GM23338 (cell line): ENCODE measurements around the gene FBXO8. TPM values are rescaled to one million over a fixed set of nuclear protein-coding genes. Genes with fewer than 3 reads are reported as not detected.

Experiments
- ATAC-seq: fragments of 200-7000 bp; cut with Tn5 transposase; 3 replicates; pipeline ENCODE4 v1.9.1; 2020
- DNase-seq: peaks from one replicate; pipeline ENCODE4 v3.0.0-alpha.2; 2015; ENCODE audit warnings: low spot score
- H2AFZ ChIP-seq: fragments of 200-600 bp; sonication (generic); 2 replicates; pipeline ENCODE4 v1.8.0; 2016; ENCODE audit warnings: antibody characterized with exemption, mild to moderate bottlenecking, moderate library complexity
- H3F3A ChIP-seq: fragments of 200-600 bp; sonication (generic); replicated peaks from 2 replicates; pipeline ENCODE4 v1.8.0; 2017; ENCODE audit warnings: antibody characterized with exemption, mixed run types, low read depth
- H3K27ac ChIP-seq: fragments of 200-600 bp; sonication (generic); 2 replicates; pipeline ENCODE4 v1.6.1; 2016; ENCODE audit warnings: low read depth
- H3K27me3 ChIP-seq: fragments of 200-600 bp; sonication (generic); 2 replicates; pipeline ENCODE4 v1.8.0; 2016; ENCODE audit warnings: mild to moderate bottlenecking, mixed run types, moderate library complexity; ENCODE audit not compliant: insufficient read depth
- H3K36me3 ChIP-seq: fragments of 200-600 bp; sonication (generic); 2 replicates; pipeline ENCODE4 v1.8.0; 2016; ENCODE audit warnings: mild to moderate bottlenecking; ENCODE audit not compliant: insufficient read depth
- H3K4me1 ChIP-seq: fragments of 200-600 bp; sonication (generic); 2 replicates; pipeline ENCODE4 v1.8.0; 2016; ENCODE audit warnings: mild to moderate bottlenecking, moderate library complexity; ENCODE audit not compliant: insufficient read depth
- H3K4me2 ChIP-seq: fragments of 200-600 bp; sonication (generic); 2 replicates; pipeline ENCODE4 v1.7.1; 2017; ENCODE audit warnings: mixed run types
- H3K4me3 ChIP-seq: fragments of 200-600 bp; sonication (generic); 2 replicates; pipeline ENCODE4 v1.6.1; 2016; ENCODE audit warnings: mixed run types
- H3K79me2 ChIP-seq: fragments of 200-600 bp; sonication (generic); replicated peaks from 2 replicates; pipeline ENCODE4 v1.8.0; 2017; ENCODE audit warnings: mild to moderate bottlenecking; ENCODE audit not compliant: insufficient read depth
- H3K9me2 ChIP-seq: fragments of 200-600 bp; sonication (generic); 2 replicates; pipeline ENCODE4 v1.8.0; 2017; ENCODE audit not compliant: insufficient read depth
- H4K20me1 ChIP-seq: fragments of 200-600 bp; sonication (generic); replicated peaks from 2 replicates; pipeline ENCODE4 v1.8.0; 2017; ENCODE audit warnings: mild to moderate bottlenecking; ENCODE audit not compliant: insufficient read depth
- H3K27ac Mint-ChIP-seq: 2 replicates; pipeline ENCODE4 v1.8.0; 2020; ENCODE audit warnings: inconsistent platforms, mild to moderate bottlenecking, moderate library complexity, mixed read lengths
- H3K27me3 Mint-ChIP-seq: 3 replicates; pipeline ENCODE4 v1.8.0; 2022; ENCODE audit warnings: low read depth, mild to moderate bottlenecking, moderate library complexity, mixed read lengths, inconsistent platforms; ENCODE audit not compliant: insufficient read depth, poor library complexity
- H3K36me3 Mint-ChIP-seq: 3 replicates; pipeline ENCODE4 v1.8.0; 2021; ENCODE audit warnings: low read depth, mild to moderate bottlenecking, inconsistent platforms, moderate library complexity, mixed read lengths
- H3K4me1 Mint-ChIP-seq: 3 replicates; pipeline ENCODE4 v1.8.0; 2020; ENCODE audit warnings: mild to moderate bottlenecking, inconsistent platforms, mixed read lengths
- H3K4me3 Mint-ChIP-seq: 3 replicates; pipeline ENCODE4 v1.8.0; 2021; ENCODE audit warnings: moderate library complexity, mild to moderate bottlenecking, inconsistent platforms, mixed read lengths
- H3K9me3 Mint-ChIP-seq: 3 replicates; pipeline ENCODE4 v1.8.0; 2020; ENCODE audit warnings: moderate library complexity, mild to moderate bottlenecking, inconsistent platforms, mixed read lengths
- CREB1 ChIP-seq: fragments of 250-450 bp; sonication (Bioruptor Pico); IDR thresholded peaks from 2 replicates; pipeline ENCODE4 v1.5.0; 2020; ENCODE audit warnings: low read depth, mild to moderate bottlenecking, moderate library complexity
- EZH2 ChIP-seq: fragments of 200-600 bp; sonication (generic); IDR thresholded peaks from one replicate; pipeline ENCODE4 v1.8.0; 2017; ENCODE audit warnings: antibody characterized with exemption, mild to moderate bottlenecking, low read depth; ENCODE audit not compliant: unreplicated experiment
- EZH2phosphoT487 ChIP-seq: fragments of 200-600 bp; sonication (generic); IDR thresholded peaks from one replicate; pipeline ENCODE4 v1.8.1; 2018; ENCODE audit warnings: antibody characterized with exemption; ENCODE audit not compliant: unreplicated experiment
- NANOG ChIP-seq: IDR thresholded peaks from 2 replicates; pipeline ENCODE4 v1.6.1; 2016; ENCODE audit warnings: antibody characterized with exemption, borderline replicate concordance
- POLR2AphosphoS5 ChIP-seq: IDR thresholded peaks from 2 replicates; pipeline ENCODE4 v1.6.1; 2016; ENCODE audit warnings: antibody characterized with exemption, low read depth
- ZNF331 ChIP-seq: fragments of 250-450 bp; sonication (Bioruptor Pico); IDR thresholded peaks from 2 replicates; pipeline ENCODE4 v1.5.0; 2020; ENCODE audit warnings: low read depth, mild to moderate bottlenecking, moderate library complexity
- polyA plus RNA-seq: library from polyadenylated mRNA; unstranded; fragments of >200 nt; fragmentation: Nextera tagmentation; extraction: Ambion mirVana; gene quantifications from 2 replicates; pipeline ENCODE4 v1.2.1, GENCODE V29; 2016
- total RNA-seq: library from RNA; depleted of rRNA; stranded (reverse); fragments of >200 nt; shearing (Covaris generic); gene quantifications from 2 replicates; pipeline ENCODE4 v1.2.3, GENCODE V29; 2014
- TF ChIP-seq, protein P1 (sequence below), 2 experiments: fragments of 200-600 bp in 1 of 2; sonication (generic) in 1 of 2; conservative IDR thresholded peaks; 2 replicates each; pipeline versions ENCODE4 v1.5.1 to v1.6.1; 2016 to 2017; ENCODE audit warnings: antibody characterized with exemption in 2 of 2, low read depth in 2 of 2, mild to moderate bottlenecking in 2 of 2, moderate library complexity in 1 of 2
- TF ChIP-seq, protein P2 (sequence below): IDR thresholded peaks from 2 replicates; pipeline ENCODE4 v1.6.1; 2016; ENCODE audit warnings: antibody characterized with exemption
- TF ChIP-seq, protein P3 (sequence below): IDR thresholded peaks from one replicate; pipeline ENCODE4 v1.6.1; 2018; ENCODE audit warnings: antibody characterized with exemption; ENCODE audit not compliant: unreplicated experiment

FBXO8 gene
- total and polyA plus RNA-seq, 2 experiments from 2014 or later: 5.8 to 7.9 TPM

DNA sequence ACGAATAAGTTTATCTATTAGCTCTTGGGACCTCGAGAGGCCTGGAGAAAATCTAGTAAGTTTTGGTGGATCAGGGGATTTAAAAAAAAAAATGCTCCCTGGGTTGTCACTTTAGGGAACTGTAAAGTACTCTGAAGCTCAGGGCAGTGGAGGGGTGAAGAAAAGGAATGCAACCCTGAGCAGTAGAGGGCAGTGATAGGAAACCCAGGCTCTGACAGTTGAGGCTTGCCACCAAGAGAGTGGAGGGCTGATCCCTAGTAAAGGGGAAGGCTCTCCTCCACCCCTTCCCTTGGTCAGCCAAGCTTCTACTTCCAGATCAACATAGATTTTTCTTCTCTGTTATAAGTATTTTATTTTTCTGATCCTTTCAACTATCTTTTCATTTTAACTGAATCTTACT is 73.1 kb downstream of the FBXO8 start:
- no peak overlapping the region for H3K27ac ChIP-seq
- H3K27me3 ChIP-seq: peaks cover 72% of the 10 kb centered on the region
- no peaks in the 10 kb centered on the region for H3F3A ChIP-seq
- no peak overlapping the region for H2AFZ ChIP-seq
- ATAC-seq (peak; percentile 81), DNase-seq (peak; percentile 67)
- H3K9me2 ChIP-seq: no peaks in the 10 kb centered on the region
- no peaks in the 10 kb centered on the region for H3K79me2 ChIP-seq
- H3K36me3 ChIP-seq: no peaks in the 10 kb centered on the region
- H3K4me3 ChIP-seq: no peak overlapping the region
- H3K4me1 ChIP-seq: peaks cover 29% of the 10 kb centered on the region
- Mint-ChIP-seq H3K9me3 (peaks cover 3% of the 10 kb centered on the region; the same call in 1 of the 3 replicates), H3K4me3 (no peak overlapping the region), H3K27me3 (peaks cover 52% of the 10 kb centered on the region), H3K27ac (no peak overlapping the region), H3K4me1 (peaks cover 28% of the 10 kb centered on the region), H3K36me3 (no peaks in the 10 kb centered on the region)
- TF ChIP-seq, protein P1, sequence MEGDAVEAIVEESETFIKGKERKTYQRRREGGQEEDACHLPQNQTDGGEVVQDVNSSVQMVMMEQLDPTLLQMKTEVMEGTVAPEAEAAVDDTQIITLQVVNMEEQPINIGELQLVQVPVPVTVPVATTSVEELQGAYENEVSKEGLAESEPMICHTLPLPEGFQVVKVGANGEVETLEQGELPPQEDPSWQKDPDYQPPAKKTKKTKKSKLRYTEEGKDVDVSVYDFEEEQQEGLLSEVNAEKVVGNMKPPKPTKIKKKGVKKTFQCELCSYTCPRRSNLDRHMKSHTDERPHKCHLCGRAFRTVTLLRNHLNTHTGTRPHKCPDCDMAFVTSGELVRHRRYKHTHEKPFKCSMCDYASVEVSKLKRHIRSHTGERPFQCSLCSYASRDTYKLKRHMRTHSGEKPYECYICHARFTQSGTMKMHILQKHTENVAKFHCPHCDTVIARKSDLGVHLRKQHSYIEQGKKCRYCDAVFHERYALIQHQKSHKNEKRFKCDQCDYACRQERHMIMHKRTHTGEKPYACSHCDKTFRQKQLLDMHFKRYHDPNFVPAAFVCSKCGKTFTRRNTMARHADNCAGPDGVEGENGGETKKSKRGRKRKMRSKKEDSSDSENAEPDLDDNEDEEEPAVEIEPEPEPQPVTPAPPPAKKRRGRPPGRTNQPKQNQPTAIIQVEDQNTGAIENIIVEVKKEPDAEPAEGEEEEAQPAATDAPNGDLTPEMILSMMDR (conservative IDR thresholded peaks at IDR 0.05; ENCODE audit: low read depth in 2 of 2): peak; percentile 31 to 56; a peak in 3 of 4 replicates
- no peak for TF ChIP-seq POLR2AphosphoS5
- 0 out of 2 replicates have a peak, but pooled peaks cover 13% of the 10 kb centered on the region for H4K20me1 ChIP-seq
- H3K4me2 ChIP-seq: no peak overlapping the region

DNA sequence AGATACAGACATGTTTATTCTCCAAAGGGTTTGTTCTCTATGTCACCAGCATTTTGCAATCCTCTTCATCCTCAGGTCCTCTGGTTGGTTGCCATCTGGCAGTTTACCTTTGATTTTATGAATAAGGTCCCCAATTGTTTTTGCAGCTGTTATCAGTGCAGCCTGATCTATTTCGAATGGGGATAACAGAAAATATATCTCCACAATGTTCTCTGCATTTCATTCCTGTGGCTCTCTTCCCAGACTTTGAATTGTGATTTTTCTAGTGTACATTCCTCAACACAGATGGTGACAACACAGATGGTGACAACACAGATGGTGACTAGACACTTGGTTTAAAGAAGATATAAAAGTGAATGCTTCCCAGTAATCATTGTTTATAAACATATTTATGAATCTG is 74.1 kb downstream of the FBXO8 start:
- H3K27ac Mint-ChIP-seq: no peak overlapping the region
- Histone ChIP-seq H3F3A (no peaks in the 10 kb centered on the region), H2AFZ (no peak overlapping the region), H3K36me3 (no peaks in the 10 kb centered on the region), H4K20me1 (0 out of 2 replicates have a peak, but pooled peaks cover 13% of the 10 kb centered on the region), H3K27me3 (peaks cover 62% of the 10 kb centered on the region), H3K4me2 (no peak overlapping the region), H3K79me2 (no peaks in the 10 kb centered on the region), H3K27ac (no peak overlapping the region), H3K9me2 (no peaks in the 10 kb centered on the region), H3K4me3 (no peak overlapping the region), H3K4me1 (peaks cover 26% of the 10 kb centered on the region)
- no peaks in the 10 kb centered on the region; the same call in 2 of the 3 replicates for H3K9me3 Mint-ChIP-seq
- peaks cover 43% of the 10 kb centered on the region for H3K27me3 Mint-ChIP-seq
- ATAC-seq (no peak), DNase-seq (no peak)
- TF ChIP-seq POLR2AphosphoS5: no peak
- TF ChIP-seq, protein P1 (conservative IDR thresholded peaks at IDR 0.05; ENCODE audit: low read depth in 2 of 2): no peak
- H3K36me3 Mint-ChIP-seq: no peaks in the 10 kb centered on the region
- peaks cover 25% of the 10 kb centered on the region for H3K4me1 Mint-ChIP-seq
- no peak overlapping the region for H3K4me3 Mint-ChIP-seq

DNA sequence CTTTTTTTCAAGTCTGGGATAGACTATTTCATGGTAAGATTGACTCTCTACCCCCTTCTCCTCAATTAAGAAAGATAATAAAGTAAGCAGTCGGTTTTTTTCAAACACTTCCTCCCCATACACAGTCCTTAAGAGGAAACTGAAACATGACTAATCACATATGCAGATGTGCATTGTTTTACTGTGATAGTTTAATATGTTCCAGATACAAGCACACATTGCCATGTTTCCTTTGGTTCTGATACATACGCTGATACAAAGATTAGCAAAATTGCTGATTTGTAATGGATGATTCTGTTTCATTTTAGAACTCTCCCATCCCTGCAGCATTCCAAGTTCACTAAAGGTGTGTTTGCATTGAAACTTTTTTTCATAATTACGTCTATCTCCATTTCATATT is 76.1 kb downstream of the FBXO8 start:
- no peaks in the 10 kb centered on the region for H3K9me2 ChIP-seq
- H3K4me3 ChIP-seq: no peak overlapping the region
- Mint-ChIP-seq H3K9me3 (no peaks in the 10 kb centered on the region), H3K27me3 (peaks cover 23% of the 10 kb centered on the region), H3K4me3 (no peak overlapping the region), H3K4me1 (peaks cover 19% of the 10 kb centered on the region), H3K27ac (no peak overlapping the region), H3K36me3 (no peaks in the 10 kb centered on the region)
- H3K79me2 ChIP-seq: no peaks in the 10 kb centered on the region
- ATAC-seq: no peak
- TF ChIP-seq NANOG (no peak), EZH2phosphoT487 (no peak), EZH2 (no peak), POLR2AphosphoS5 (no peak), ZNF331 (CRISPR knock-in tag) (no peak), CREB1 (CRISPR knock-in tag) (no peak)
- TF ChIP-seq, protein P2, sequence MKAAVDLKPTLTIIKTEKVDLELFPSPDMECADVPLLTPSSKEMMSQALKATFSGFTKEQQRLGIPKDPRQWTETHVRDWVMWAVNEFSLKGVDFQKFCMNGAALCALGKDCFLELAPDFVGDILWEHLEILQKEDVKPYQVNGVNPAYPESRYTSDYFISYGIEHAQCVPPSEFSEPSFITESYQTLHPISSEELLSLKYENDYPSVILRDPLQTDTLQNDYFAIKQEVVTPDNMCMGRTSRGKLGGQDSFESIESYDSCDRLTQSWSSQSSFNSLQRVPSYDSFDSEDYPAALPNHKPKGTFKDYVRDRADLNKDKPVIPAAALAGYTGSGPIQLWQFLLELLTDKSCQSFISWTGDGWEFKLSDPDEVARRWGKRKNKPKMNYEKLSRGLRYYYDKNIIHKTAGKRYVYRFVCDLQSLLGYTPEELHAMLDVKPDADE: no peak
- TF ChIP-seq, protein P3, sequence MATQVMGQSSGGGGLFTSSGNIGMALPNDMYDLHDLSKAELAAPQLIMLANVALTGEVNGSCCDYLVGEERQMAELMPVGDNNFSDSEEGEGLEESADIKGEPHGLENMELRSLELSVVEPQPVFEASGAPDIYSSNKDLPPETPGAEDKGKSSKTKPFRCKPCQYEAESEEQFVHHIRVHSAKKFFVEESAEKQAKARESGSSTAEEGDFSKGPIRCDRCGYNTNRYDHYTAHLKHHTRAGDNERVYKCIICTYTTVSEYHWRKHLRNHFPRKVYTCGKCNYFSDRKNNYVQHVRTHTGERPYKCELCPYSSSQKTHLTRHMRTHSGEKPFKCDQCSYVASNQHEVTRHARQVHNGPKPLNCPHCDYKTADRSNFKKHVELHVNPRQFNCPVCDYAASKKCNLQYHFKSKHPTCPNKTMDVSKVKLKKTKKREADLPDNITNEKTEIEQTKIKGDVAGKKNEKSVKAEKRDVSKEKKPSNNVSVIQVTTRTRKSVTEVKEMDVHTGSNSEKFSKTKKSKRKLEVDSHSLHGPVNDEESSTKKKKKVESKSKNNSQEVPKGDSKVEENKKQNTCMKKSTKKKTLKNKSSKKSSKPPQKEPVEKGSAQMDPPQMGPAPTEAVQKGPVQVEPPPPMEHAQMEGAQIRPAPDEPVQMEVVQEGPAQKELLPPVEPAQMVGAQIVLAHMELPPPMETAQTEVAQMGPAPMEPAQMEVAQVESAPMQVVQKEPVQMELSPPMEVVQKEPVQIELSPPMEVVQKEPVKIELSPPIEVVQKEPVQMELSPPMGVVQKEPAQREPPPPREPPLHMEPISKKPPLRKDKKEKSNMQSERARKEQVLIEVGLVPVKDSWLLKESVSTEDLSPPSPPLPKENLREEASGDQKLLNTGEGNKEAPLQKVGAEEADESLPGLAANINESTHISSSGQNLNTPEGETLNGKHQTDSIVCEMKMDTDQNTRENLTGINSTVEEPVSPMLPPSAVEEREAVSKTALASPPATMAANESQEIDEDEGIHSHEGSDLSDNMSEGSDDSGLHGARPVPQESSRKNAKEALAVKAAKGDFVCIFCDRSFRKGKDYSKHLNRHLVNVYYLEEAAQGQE: no peak
- peaks cover 21% of the 10 kb centered on the region for H3K4me1 ChIP-seq
- no peaks in the 10 kb centered on the region for H3F3A ChIP-seq
- H3K27ac ChIP-seq: no peak overlapping the region
- H2AFZ ChIP-seq: no peak overlapping the region
- H4K20me1 ChIP-seq: 0 out of 2 replicates have a peak, but pooled peaks cover 8% of the 10 kb centered on the region
- no peaks in the 10 kb centered on the region for H3K36me3 ChIP-seq
- no peak for DNase-seq
- H3K4me2 ChIP-seq: no peak overlapping the region
- H3K27me3 ChIP-seq: peaks cover 42% of the 10 kb centered on the region
